ENCODE results near the gene PSME3.
"Not testable (repeated sequence)": the region's sequence is repeated elsewhere in the genome, so short reads cannot be mapped to it uniquely, and the experiment has no call there.

The PSME3 gene

GRCh38 chr17:42878924-42879595 lies 45.9 kb downstream of the PSME3 start:
- DNase-seq, result no peak

GRCh38 chr17:42879596-42879985 lies 46.4 kb downstream of the PSME3 start:
- DNase-seq, result no peak

- DNase-seq, result no peak
Measured at GRCh38 chr17:42880776-42881310, 47.6 kb downstream of the PSME3 start.

- not testable (repeated sequence) for DNase-seq
Measured at GRCh38 chr17:42881706-42882105, 48.5 kb downstream of the PSME3 start.

GRCh38 chr17:42882166-42882565 lies 49.0 kb downstream of the PSME3 start:
- no peak for DNase-seq

- DNase-seq, result no peak
Measured at GRCh38 chr17:42883802-42884558, 50.8 kb downstream of the PSME3 start.

- not testable (repeated sequence) for DNase-seq
Measured at GRCh38 chr17:42885806-42886205, 52.6 kb downstream of the PSME3 start.

GRCh38 chr17:42886283-42887176 lies 53.3 kb downstream of the PSME3 start:
- no peak for DNase-seq

- no peak for DNase-seq
Measured at GRCh38 chr17:42889809-42890208, 56.6 kb downstream of the PSME3 start.

- no peak for DNase-seq
Measured at GRCh38 chr17:42891539-42892152, 58.4 kb downstream of the PSME3 start.

GRCh38 chr17:42893359-42893758 lies 60.2 kb downstream of the PSME3 start:
- DNase-seq, result no peak

Measured in activated gamma-delta T cell (primary cell).